GM21423 (cell line): ENCODE data around the gene ZNF573.

Experiments
- ATAC-seq: cut with Tn5 transposase; IDR thresholded peaks from one replicate; pipeline ENCODE4 v1.9.1; 2021; ENCODE audit warnings: mild to moderate bottlenecking, moderate library complexity; ENCODE audit not compliant: unreplicated experiment

ZNF573 gene

DNA sequence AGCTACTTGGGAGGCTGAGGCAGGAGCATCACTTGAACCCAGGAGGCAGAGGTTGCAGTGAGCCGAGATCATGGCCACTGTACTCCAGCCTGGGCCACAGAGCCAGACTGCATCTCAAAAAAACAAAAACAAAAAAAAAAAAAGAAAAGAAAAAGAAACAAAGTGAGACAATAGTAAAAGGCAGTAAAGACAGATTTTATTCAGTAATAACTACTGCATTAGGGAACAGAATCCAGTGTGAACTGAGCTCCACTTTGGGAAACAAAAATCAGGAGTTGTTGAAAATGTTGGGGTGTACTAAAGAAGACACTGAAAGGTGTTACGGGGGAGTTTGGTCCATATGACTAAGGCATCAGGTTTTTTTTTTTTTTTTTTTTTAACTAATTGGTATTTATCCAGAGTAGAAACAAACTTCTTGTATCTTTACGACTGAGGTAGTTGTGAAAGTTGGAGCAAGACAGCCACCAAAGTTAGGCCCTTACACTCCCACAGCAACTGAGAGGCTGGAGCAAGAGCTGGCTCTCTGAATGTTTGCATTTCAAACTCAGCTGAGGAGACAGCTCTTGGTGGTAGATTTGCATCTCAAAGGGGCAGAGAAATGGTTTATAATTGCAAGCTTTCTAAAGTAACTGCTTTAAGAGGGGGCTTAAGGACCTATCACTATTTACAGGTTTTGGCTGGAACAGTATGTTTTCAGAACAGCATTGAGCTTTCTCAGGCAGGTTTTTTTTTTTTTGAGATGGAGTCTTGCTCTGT lies 84.1 kb downstream of the ZNF573 start:
- no peak for ATAC-seq

DNA sequence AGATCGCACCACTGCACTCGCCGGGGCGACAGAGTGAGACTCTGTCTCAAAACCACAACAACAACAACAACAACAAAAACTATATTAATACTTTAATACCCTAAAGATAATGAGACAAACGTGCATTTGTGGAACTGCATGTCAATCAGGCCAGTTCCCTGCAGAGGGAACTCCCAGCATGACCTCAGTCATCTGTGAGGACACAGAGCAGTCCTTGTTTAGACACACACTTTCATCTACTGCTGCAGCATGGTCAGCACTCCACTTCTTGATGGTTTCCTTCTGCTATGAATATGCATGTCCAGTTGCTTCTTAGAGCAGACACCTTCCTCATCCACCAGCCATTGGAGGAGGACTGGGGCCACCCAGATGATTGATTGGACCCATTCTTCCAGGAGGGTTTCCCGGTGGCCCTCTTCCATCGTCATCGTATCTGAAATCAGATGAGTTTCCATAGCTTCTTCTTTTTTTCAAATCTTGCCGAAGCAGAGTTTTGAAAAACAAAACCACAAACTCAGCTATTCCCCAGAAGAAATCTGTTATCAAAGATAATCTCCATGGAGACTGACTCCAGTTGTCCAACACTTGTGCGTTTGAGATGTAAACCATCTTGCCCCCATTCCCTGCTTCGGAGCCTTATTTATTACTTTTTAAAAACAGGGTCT lies 86.3 kb downstream of the ZNF573 start:
- no peak for ATAC-seq

DNA sequence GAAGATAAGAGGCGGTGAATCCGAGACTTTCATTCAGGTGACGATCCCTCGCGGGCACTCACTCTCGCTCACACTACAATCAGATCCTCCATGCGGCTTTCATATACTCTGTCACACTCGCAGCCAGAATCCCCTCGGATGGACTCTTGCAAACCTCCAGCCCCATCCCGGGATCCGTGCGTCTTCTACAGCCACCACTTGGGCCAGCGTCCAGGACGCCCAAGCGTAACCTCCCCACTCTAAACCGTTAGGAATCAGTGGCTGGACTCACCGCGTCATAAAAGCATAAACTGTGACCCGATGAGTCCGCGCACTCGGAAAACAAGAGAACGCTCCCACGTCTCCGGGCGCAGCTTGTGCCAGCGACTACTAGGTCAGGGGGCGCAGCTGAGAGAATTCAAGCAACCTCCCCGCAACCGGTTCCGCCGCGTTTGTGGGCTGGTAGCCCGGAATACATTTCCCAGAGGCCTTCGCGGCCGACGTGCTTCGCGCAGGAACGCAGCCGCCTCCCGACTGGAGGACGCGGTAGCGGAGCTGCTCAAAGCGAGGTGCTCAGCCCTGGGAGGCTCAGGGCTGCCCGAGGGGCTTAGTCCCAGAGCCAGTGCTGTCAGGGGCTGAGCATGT lies 87.4 kb downstream of the ZNF573 start:
- no peak for ATAC-seq
